ENCODE measurements around the gene CLDND2.

The CLDND2 gene

GRCh38 chr19:51326216-51327065 is 42.4 kb downstream of the CLDND2 start:
- peaks cover 0 to 26% (median 23%) of the 10 kb centered on the region in 4 experiments for H3K4me1 ChIP-seq (ENCODE audit: control extremely low read depth in 1 of 4, control insufficient read depth in 4 of 4, insufficient read depth in 4 of 4, low read length in 3 of 4)
- peak in 2 of 3 donors; percentile 34 to 53 for DNase-seq
- H3K36me3 ChIP-seq (ENCODE audit: control insufficient read depth in 4 of 4, insufficient read depth in 4 of 4, low read length in 3 of 4), result no peaks in the 10 kb centered on the region
- ChIA-PET POLR2A (interaction anchor here (0.5 kb wide), 1 partner anchor 98 kb away, joined by 4 read pairs; no protein-coding TSS in a partner anchor), CTCF (interaction anchor here (1.0 to 1.2 kb wide), 2 partner anchors 43 to 170 kb away, joined by 3 to 4 read pairs; no protein-coding TSS in a partner anchor)
- 17% methylated on average over 20 of the region's 36 CpGs for WGBS (ENCODE audit: insufficient coverage)
- peaks cover 2 to 70% (median 31%) of the 10 kb centered on the region in 5 experiments for H3K27me3 ChIP-seq (replicated peaks in 2 of 5; ENCODE audit: control insufficient read depth in 4 of 5, insufficient read depth in 5 of 5, low read length in 4 of 5)
- H3K27ac ChIP-seq (ENCODE audit: insufficient read depth in 1 of 2, low read depth in 1 of 2, low read length in 2 of 2, poor library complexity in 1 of 2, severe bottlenecking in 2 of 2), result no peak overlapping the region
- H3K4me3 ChIP-seq (ENCODE audit: control insufficient read depth in 1 of 7, extremely low read depth in 1 of 7, insufficient read depth in 4 of 7, low read depth in 2 of 7, low read length in 6 of 7), result no peak overlapping the region
- H3K9me3 ChIP-seq (ENCODE audit: control extremely low read depth in 1 of 5, control insufficient read depth in 4 of 5, insufficient read depth in 2 of 5, low read depth in 1 of 5, low read length in 4 of 5), result peaks cover 0 to 3% (median 2%) of the 10 kb centered on the region in 5 experiments

- H3K27me3 ChIP-seq (replicated peaks in 2 of 5; ENCODE audit: control insufficient read depth in 4 of 5, insufficient read depth in 5 of 5, low read length in 4 of 5), result peaks cover 2 to 70% (median 32%) of the 10 kb centered on the region in 5 experiments
- H3K9me3 ChIP-seq (ENCODE audit: control extremely low read depth in 1 of 5, control insufficient read depth in 4 of 5, insufficient read depth in 2 of 5, low read depth in 1 of 5, low read length in 4 of 5), result no peaks in the 10 kb centered on the region
- no peak overlapping the region for H3K4me3 ChIP-seq (ENCODE audit: control insufficient read depth in 1 of 7, extremely low read depth in 1 of 7, insufficient read depth in 4 of 7, low read depth in 2 of 7, low read length in 6 of 7)
- no peak overlapping the region for H3K27ac ChIP-seq (ENCODE audit: insufficient read depth in 1 of 2, low read depth in 1 of 2, low read length in 2 of 2, poor library complexity in 1 of 2, severe bottlenecking in 2 of 2)
- 70% methylated on average over 19 of the region's 26 CpGs for WGBS (ENCODE audit: insufficient coverage)
- peak; percentile 87 for DNase-seq
- ChIA-PET POLR2A (interaction anchor here (0.5 kb wide), 1 partner anchor 100 kb away, joined by 4 read pairs; no protein-coding TSS in a partner anchor), CTCF (interaction anchor here (1.4 kb wide), 1 partner anchor 165 kb away, joined by 3 read pairs; no protein-coding TSS in a partner anchor)
- no peaks in the 10 kb centered on the region for H3K36me3 ChIP-seq (ENCODE audit: control insufficient read depth in 4 of 4, insufficient read depth in 4 of 4, low read length in 3 of 4)
- H3K4me1 ChIP-seq (ENCODE audit: control extremely low read depth in 1 of 4, control insufficient read depth in 4 of 4, insufficient read depth in 4 of 4, low read length in 3 of 4), result peaks cover 0 to 26% (median 23%) of the 10 kb centered on the region in 4 experiments
These were observed 43.4 kb downstream of the CLDND2 start for GRCh38 chr19:51325161-51325976.

- Histone ChIP-seq H3K27me3 (replicated peaks in 2 of 5; ENCODE audit: control insufficient read depth in 4 of 5, insufficient read depth in 5 of 5, low read length in 4 of 5) (peaks cover 2 to 62% (median 32%) of the 10 kb centered on the region in 5 experiments), H3K36me3 (ENCODE audit: control insufficient read depth in 4 of 4, insufficient read depth in 4 of 4, low read length in 3 of 4) (no peaks in the 10 kb centered on the region), H3K4me3 (ENCODE audit: control insufficient read depth in 1 of 7, extremely low read depth in 1 of 7, insufficient read depth in 4 of 7, low read depth in 2 of 7, low read length in 6 of 7) (no peak overlapping the region), H3K9me3 (ENCODE audit: control extremely low read depth in 1 of 5, control insufficient read depth in 4 of 5, insufficient read depth in 2 of 5, low read depth in 1 of 5, low read length in 4 of 5) (no peaks in the 10 kb centered on the region), H3K27ac (ENCODE audit: insufficient read depth in 1 of 2, low read depth in 1 of 2, low read length in 2 of 2, poor library complexity in 1 of 2, severe bottlenecking in 2 of 2) (no peak overlapping the region), H3K4me1 (ENCODE audit: control extremely low read depth in 1 of 4, control insufficient read depth in 4 of 4, insufficient read depth in 4 of 4, low read length in 3 of 4) (peaks cover 0 to 26% (median 23%) of the 10 kb centered on the region in 4 experiments)
- POLR2A ChIA-PET, result no interaction called here
- no peak for DNase-seq
- CTCF ChIA-PET, result interaction anchor here (1.2 to 1.4 kb wide), 2 partner anchors 97 to 164 kb away, joined by 3 read pairs; no protein-coding TSS in a partner anchor
- WGBS (ENCODE audit: insufficient coverage), result 90% methylated on average over 6 of the region's 6 CpGs
These were observed 44.7 kb downstream of the CLDND2 start for GRCh38 chr19:51324167-51324481.

GRCh38 chr19:51323481-51324166 is 45.2 kb downstream of the CLDND2 start:
- Histone ChIP-seq H3K27me3 (replicated peaks in 2 of 5; ENCODE audit: control insufficient read depth in 4 of 5, insufficient read depth in 5 of 5, low read length in 4 of 5) (peaks cover 2 to 59% (median 32%) of the 10 kb centered on the region in 5 experiments), H3K9me3 (ENCODE audit: control extremely low read depth in 1 of 5, control insufficient read depth in 4 of 5, insufficient read depth in 2 of 5, low read depth in 1 of 5, low read length in 4 of 5) (no peaks in the 10 kb centered on the region), H3K4me1 (ENCODE audit: control extremely low read depth in 1 of 4, control insufficient read depth in 4 of 4, insufficient read depth in 4 of 4, low read length in 3 of 4) (peaks cover 0 to 26% (median 23%) of the 10 kb centered on the region in 4 experiments), H3K27ac (ENCODE audit: insufficient read depth in 1 of 2, low read depth in 1 of 2, low read length in 2 of 2, poor library complexity in 1 of 2, severe bottlenecking in 2 of 2) (no peak overlapping the region), H3K36me3 (ENCODE audit: control insufficient read depth in 4 of 4, insufficient read depth in 4 of 4, low read length in 3 of 4) (no peaks in the 10 kb centered on the region), H3K4me3 (ENCODE audit: control insufficient read depth in 1 of 7, extremely low read depth in 1 of 7, insufficient read depth in 4 of 7, low read depth in 2 of 7, low read length in 6 of 7) (no peak overlapping the region)
- ChIA-PET POLR2A (no interaction called here), CTCF (interaction anchor here (1.2 kb wide), 1 partner anchor 97 kb away, joined by 3 read pairs; no protein-coding TSS in a partner anchor)
- DNase-seq, result no peak
- 89% methylated on average over 21 of the region's 29 CpGs for WGBS (ENCODE audit: insufficient coverage)

- DNase-seq, result no peak
- POLR2A ChIA-PET, result no interaction called here
- Histone ChIP-seq H3K27ac (ENCODE audit: insufficient read depth in 1 of 2, low read depth in 1 of 2, low read length in 2 of 2, poor library complexity in 1 of 2, severe bottlenecking in 2 of 2) (no peak overlapping the region), H3K9me3 (ENCODE audit: control extremely low read depth in 1 of 5, control insufficient read depth in 4 of 5, insufficient read depth in 2 of 5, low read depth in 1 of 5, low read length in 4 of 5) (no peaks in the 10 kb centered on the region), H3K27me3 (replicated peaks in 2 of 5; ENCODE audit: control insufficient read depth in 4 of 5, insufficient read depth in 5 of 5, low read length in 4 of 5) (peaks cover 0 to 42% (median 24%) of the 10 kb centered on the region in 5 experiments), H3K4me3 (ENCODE audit: control insufficient read depth in 1 of 7, extremely low read depth in 1 of 7, insufficient read depth in 4 of 7, low read depth in 2 of 7, low read length in 6 of 7) (no peak overlapping the region), H3K36me3 (ENCODE audit: control insufficient read depth in 4 of 4, insufficient read depth in 4 of 4, low read length in 3 of 4) (no peaks in the 10 kb centered on the region), H3K4me1 (ENCODE audit: control extremely low read depth in 1 of 4, control insufficient read depth in 4 of 4, insufficient read depth in 4 of 4, low read length in 3 of 4) (peaks cover 0 to 11% (median 10%) of the 10 kb centered on the region in 4 experiments)
- WGBS (ENCODE audit: insufficient coverage), result 89% methylated on average over 12 of the region's 14 CpGs
- CTCF ChIA-PET, result no interaction called here
These were observed 47.0 kb downstream of the CLDND2 start for GRCh38 chr19:51321799-51322198.

- CTCF ChIA-PET, result no interaction called here
These were observed 48.5 kb downstream of the CLDND2 start for GRCh38 chr19:51320280-51320657.

More at GRCh38 chr19:51320280-51320657, 48.5 kb downstream of the CLDND2 start:
- Histone ChIP-seq H3K36me3 (ENCODE audit: control insufficient read depth in 4 of 4, insufficient read depth in 4 of 4, low read length in 3 of 4) (no peaks in the 10 kb centered on the region), H3K27ac (ENCODE audit: insufficient read depth in 1 of 2, low read depth in 1 of 2, low read length in 2 of 2, poor library complexity in 1 of 2, severe bottlenecking in 2 of 2) (no peak overlapping the region), H3K4me3 (ENCODE audit: control insufficient read depth in 1 of 7, extremely low read depth in 1 of 7, insufficient read depth in 4 of 7, low read depth in 2 of 7, low read length in 6 of 7) (no peak overlapping the region), H3K9me3 (ENCODE audit: control extremely low read depth in 1 of 5, control insufficient read depth in 4 of 5, insufficient read depth in 2 of 5, low read depth in 1 of 5, low read length in 4 of 5) (no peaks in the 10 kb centered on the region), H3K4me1 (ENCODE audit: control extremely low read depth in 1 of 4, control insufficient read depth in 4 of 4, insufficient read depth in 4 of 4, low read length in 3 of 4) (no peaks in the 10 kb centered on the region), H3K27me3 (replicated peaks in 2 of 5; ENCODE audit: control insufficient read depth in 4 of 5, insufficient read depth in 5 of 5, low read length in 4 of 5) (peaks cover 0 to 27% (median 16%) of the 10 kb centered on the region in 5 experiments)
- no peak for DNase-seq
- POLR2A ChIA-PET, result no interaction called here
- 79% methylated on average over 5 of the region's 14 CpGs for WGBS (ENCODE audit: insufficient coverage)

Data from common myeloid progenitor, CD34-positive (primary cell).